B cell (primary cell): ENCODE measurements around the gene CHD2. TPM values are rescaled to one million over a fixed set of nuclear protein-coding genes. Genes with fewer than 3 reads are reported as not detected.

Source experiments
- ATAC-seq: fragments of 200-7000 bp; cut with Tn5 transposase; one replicate; pipeline ENCODE4 v1.10.0; 2021; ENCODE audit warnings: low read depth, mild to moderate bottlenecking, moderate number of reproducible peaks, moderate library complexity
- CTCF ChIA-PET: fragments of 350-600 bp; sonication (Branson Sonifier 250); formaldehyde crosslinking; loops from one replicate; lab custom pipeline; 2021; ENCODE audit warnings: antibody characterized with exemption, inconsistent platforms; lab: Charles Lee
- POLR2A ChIA-PET: fragments of 350-600 bp; sonication (Branson Sonifier 250); formaldehyde crosslinking; loops from one replicate; lab custom pipeline; 2021; ENCODE audit warnings: antibody characterized with exemption; lab: Charles Lee
- DNase-seq: peaks from one replicate; pipeline ENCODE4 v3.0.0; 2013
- H2AFZ ChIP-seq: 2 replicates; pipeline ENCODE4 v1.6.1; 2012; ENCODE audit warnings: mild to moderate bottlenecking, low read depth, low read length; ENCODE audit not compliant: insufficient read depth, poor library complexity, severe bottlenecking
- H3K27ac ChIP-seq, 2 donors: 1 replicate in 1 of 2; 2 replicates in 1 of 2; pipeline ENCODE4 v1.5.1; 2012 to 2013; ENCODE audit warnings: low read length in 2 of 2, mild to moderate bottlenecking in 2 of 2, moderate library complexity in 1 of 2
- H3K27me3 ChIP-seq, 4 experiments: fragments of 200-600 bp in 1 of 4; sonication (generic) in 1 of 4; replicated peaks in 1 of 4; 1 replicate in 2 of 4; 2 replicates in 2 of 4; pipeline versions ENCODE4 v1.6.1 to v1.7.0; 2013 to 2016; ENCODE audit warnings: low read length in 3 of 4, mild to moderate bottlenecking in 2 of 4, mixed read lengths in 1 of 4, moderate library complexity in 1 of 4; ENCODE audit not compliant: insufficient read depth in 4 of 4, control insufficient read depth in 3 of 4; ENCODE audit errors: control extremely low read depth in 1 of 4
- H3K36me3 ChIP-seq, 2 experiments: replicated peaks in 1 of 2; 1 replicate in 1 of 2; 2 replicates in 1 of 2; pipeline versions ENCODE4 v1.6.1 to v1.7.1; 2013; ENCODE audit warnings: low read length in 1 of 2; ENCODE audit not compliant: insufficient read depth in 2 of 2, control insufficient read depth in 1 of 2; ENCODE audit errors: control extremely low read depth in 1 of 2, extremely low read depth in 1 of 2
- H3K4me1 ChIP-seq, 2 donors: fragments of 200-600 bp in 1 of 2; sonication (generic) in 1 of 2; 1 replicate in 1 of 2; 2 replicates in 1 of 2; pipeline versions ENCODE4 v1.5.1 to v1.6.1; 2013 to 2017; ENCODE audit warnings: low read length in 2 of 2; ENCODE audit not compliant: control insufficient read depth in 2 of 2, insufficient read depth in 2 of 2
- H3K4me2 ChIP-seq: replicated peaks from 2 replicates; pipeline ENCODE3; 2012; ENCODE audit warnings: mild to moderate bottlenecking, low read depth, low read length; ENCODE audit not compliant: poor library complexity, severe bottlenecking
- H3K4me3 ChIP-seq, 5 experiments: fragments of 200-600 bp in 1 of 5; sonication (generic) in 1 of 5; 1 replicate in 3 of 5; 2 replicates in 2 of 5; pipeline versions ENCODE4 v1.5.1 to v1.7.0; 2011 to 2016; ENCODE audit warnings: low read length in 4 of 5, mild to moderate bottlenecking in 4 of 5, low read depth in 2 of 5, control low read depth in 1 of 5, moderate library complexity in 1 of 5; ENCODE audit not compliant: insufficient read depth in 1 of 5; ENCODE audit errors: control extremely low read depth in 1 of 5, extremely low read depth in 1 of 5
- H3K79me2 ChIP-seq: fragments of 200-600 bp; sonication (generic); one replicate; pipeline ENCODE4 v1.6.0; 2016; ENCODE audit warnings: low read length; ENCODE audit not compliant: control insufficient read depth, insufficient read depth
- H3K9ac ChIP-seq: fragments of 200-600 bp; sonication (generic); 2 replicates; pipeline ENCODE4 v1.6.1; 2017; ENCODE audit warnings: mild to moderate bottlenecking, low read length, moderate library complexity
- H3K9me3 ChIP-seq, 3 donors: one replicate each; pipeline versions ENCODE4 v1.6.1 to v1.7.1; 2013; ENCODE audit warnings: low read length in 2 of 3; ENCODE audit not compliant: control insufficient read depth in 2 of 3, insufficient read depth in 1 of 3; ENCODE audit errors: control extremely low read depth in 1 of 3
- H4K20me1 ChIP-seq: 2 replicates; pipeline ENCODE4 v1.6.0; 2012; ENCODE audit warnings: mild to moderate bottlenecking, low read length; ENCODE audit not compliant: insufficient read depth, control insufficient read depth, poor library complexity, severe bottlenecking
- H3K27ac Mint-ChIP-seq: one replicate; pipeline ENCODE4 v1.8.0; 2021; ENCODE audit warnings: mixed read lengths
- H3K27me3 Mint-ChIP-seq: one replicate; pipeline ENCODE4 v1.8.0; 2021; ENCODE audit warnings: mixed read lengths
- H3K4me1 Mint-ChIP-seq: one replicate; pipeline ENCODE4 v1.8.0; 2021; ENCODE audit warnings: mixed read lengths
- H3K4me3 Mint-ChIP-seq: one replicate; pipeline ENCODE4 v1.8.0; 2021; ENCODE audit warnings: mixed read lengths
- H3K9me3 Mint-ChIP-seq: one replicate; pipeline ENCODE4 v1.8.0; 2022; ENCODE audit warnings: mixed read lengths; ENCODE audit not compliant: insufficient read depth
- CTCF ChIP-seq: fragments of 200-600 bp; IDR thresholded peaks from one replicate; pipeline ENCODE4 v1.8.0; 2022; ENCODE audit warnings: antibody characterized with exemption, mild to moderate bottlenecking
- EZH2 ChIP-seq: IDR thresholded peaks from 2 replicates; pipeline ENCODE4 v1.6.1; 2012; ENCODE audit warnings: borderline replicate concordance, low read depth, mild to moderate bottlenecking, moderate library complexity, low read length; ENCODE audit not compliant: insufficient read depth, poor library complexity, severe bottlenecking
- WGBS: methylation state at CpG from one replicate; pipeline ENCODE4 v1.1.5; 2013; ENCODE audit warnings: missing lambda C conversion rate; ENCODE audit not compliant: insufficient coverage; 5-methylcytosine and 5-hydroxymethylcytosine counted together
- intact Hi-C: fragments of 100-400 bp; cut with micrococcal nuclease; formaldehyde crosslinking; loops from one replicate; pipeline ENCODE4 v1.10.0; 2022
- polyA plus RNA-seq: library from polyadenylated mRNA; depleted of rRNA; stranded (reverse); fragments of >200 nt; gene quantifications from 2 replicates; pipeline ENCODE4 v1.2.3, GENCODE V29; 2012
- total RNA-seq, 2 donors: library from RNA; stranded (reverse); fragments of 120-200 nt in 1 of 2; gene quantifications; 1 replicate in 1 of 2; 2 replicates in 1 of 2; pipeline versions ENCODE4 v1.2.3 to v1.2.4, GENCODE V29; 2013 to 2022

CHD2 gene
- total and polyA plus RNA-seq, 2 donors (not counting 1 experiment from before 2014, with no cell fraction given): 86.9 to 353 TPM

GRCh38 chr15:93026380-93026817 is 126.3 kb downstream of the CHD2 start:
- ATAC-seq (no peak), DNase-seq (no peak)
- Histone ChIP-seq H3K9ac (no peak overlapping the region), H3K4me3 (no peak overlapping the region), H3K36me3 (peaks cover 17 to 61% of the 10 kb centered on the region in 2 experiments), H4K20me1 (peaks cover 50% of the 10 kb centered on the region), H3K9me3 (no peaks in the 10 kb centered on the region), H3K79me2 (no peaks in the 10 kb centered on the region), H2AFZ (no peak overlapping the region), H3K4me1 (peaks cover 5 to 14% of the 10 kb centered on the region in 2 donors), H3K27ac (no peak overlapping the region), H3K27me3 (no peaks in the 10 kb centered on the region), H3K4me2 (no peak overlapping the region)
- 89% methylated on average over 8 of the region's 9 CpGs for WGBS
- H3K4me1 Mint-ChIP-seq: peaks cover 41% of the 10 kb centered on the region
- no peaks in the 10 kb centered on the region for H3K27me3 Mint-ChIP-seq
- H3K27ac Mint-ChIP-seq: peak overlapping the region; percentile 15
- H3K4me3 Mint-ChIP-seq: no peak overlapping the region
- TF ChIP-seq EZH2 (no peak), CTCF (no peak)
- ChIA-PET CTCF (interaction anchor here (1.2 kb wide), 1 partner anchor 9 kb away, joined by 3 read pairs; no protein-coding TSS in a partner anchor), POLR2A (no interaction called here)
- no peaks in the 10 kb centered on the region for H3K9me3 Mint-ChIP-seq
- intact Hi-C loops: no loop called here

- ATAC-seq (no peak), DNase-seq (no peak)
- Mint-ChIP-seq H3K4me1 (peaks cover 34% of the 10 kb centered on the region), H3K27ac (no peak overlapping the region), H3K4me3 (no peak overlapping the region), H3K27me3 (no peaks in the 10 kb centered on the region), H3K9me3 (no peaks in the 10 kb centered on the region)
- peaks cover 10 to 51% of the 10 kb centered on the region in 2 experiments for H3K36me3 ChIP-seq
- H3K27ac ChIP-seq: no peak overlapping the region
- no peak overlapping the region for H3K4me2 ChIP-seq
- no peak overlapping the region for H2AFZ ChIP-seq
- no peaks in the 10 kb centered on the region for H3K79me2 ChIP-seq
- peaks cover 43% of the 10 kb centered on the region for H4K20me1 ChIP-seq
- POLR2A ChIA-PET: no interaction called here
- no peak overlapping the region for H3K4me3 ChIP-seq
- no peaks in the 10 kb centered on the region for H3K27me3 ChIP-seq
- TF ChIP-seq EZH2: no peak
- TF ChIP-seq CTCF: no peak
- peaks cover 5 to 14% of the 10 kb centered on the region in 2 donors for H3K4me1 ChIP-seq
- no peaks in the 10 kb centered on the region for H3K9me3 ChIP-seq
- H3K9ac ChIP-seq: no peak overlapping the region
- 92% methylated on average over 7 of the region's 10 CpGs for WGBS
- intact Hi-C loops: no loop called here
- CTCF ChIA-PET: interaction anchor here (3.7 to 9.3 kb wide), 2 partner anchors 9 to 231 kb away, joined by 16 to 64 read pairs; no protein-coding TSS in a partner anchor
Observed at GRCh38 chr15:93027413-93027812, 127.3 kb downstream of the CHD2 start.
